HG02623 (cell line): ENCODE data around the gene LAMA3.

Source experiments
- ATAC-seq: cut with Tn5 transposase; IDR thresholded peaks from one replicate; pipeline ENCODE4 v1.9.1; 2021; ENCODE audit warnings: moderate library complexity; ENCODE audit not compliant: unreplicated experiment

The LAMA3 gene

DNA sequence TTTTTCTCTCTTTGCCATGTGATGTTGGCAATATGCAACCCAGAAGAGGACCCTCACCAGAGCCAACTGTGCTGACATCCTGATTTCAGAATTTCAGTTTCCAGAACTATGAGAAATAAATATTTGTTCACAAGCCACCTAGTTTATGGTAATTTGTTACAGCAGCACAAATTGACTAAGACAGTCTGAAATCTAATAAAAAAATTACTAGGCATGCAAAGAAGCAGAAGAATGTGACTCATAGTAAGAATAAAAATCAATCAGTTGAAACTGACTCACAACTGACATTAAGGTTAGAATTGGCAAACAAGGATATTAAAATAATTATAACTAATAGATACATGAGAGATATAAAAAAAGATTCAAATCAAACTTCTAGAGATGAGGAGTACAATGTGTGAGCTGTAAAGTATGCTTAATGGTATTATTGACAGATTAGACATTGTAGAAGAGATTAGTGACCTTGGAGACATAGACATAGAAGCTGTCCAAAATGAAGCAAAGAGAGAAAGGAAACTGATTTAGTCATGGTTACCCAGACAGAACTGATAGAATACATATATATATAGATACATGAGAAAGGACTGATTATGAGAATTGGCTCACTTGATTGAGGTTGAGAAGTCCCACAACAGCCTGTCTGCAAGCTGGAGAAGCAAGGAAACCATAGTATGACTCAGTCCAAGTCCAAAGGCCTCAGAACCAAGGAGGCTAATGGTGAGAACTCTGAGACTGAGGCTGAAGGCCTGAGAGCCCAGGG is 297.5 kb downstream of the LAMA3 start:
- peak; percentile 70 for ATAC-seq

DNA sequence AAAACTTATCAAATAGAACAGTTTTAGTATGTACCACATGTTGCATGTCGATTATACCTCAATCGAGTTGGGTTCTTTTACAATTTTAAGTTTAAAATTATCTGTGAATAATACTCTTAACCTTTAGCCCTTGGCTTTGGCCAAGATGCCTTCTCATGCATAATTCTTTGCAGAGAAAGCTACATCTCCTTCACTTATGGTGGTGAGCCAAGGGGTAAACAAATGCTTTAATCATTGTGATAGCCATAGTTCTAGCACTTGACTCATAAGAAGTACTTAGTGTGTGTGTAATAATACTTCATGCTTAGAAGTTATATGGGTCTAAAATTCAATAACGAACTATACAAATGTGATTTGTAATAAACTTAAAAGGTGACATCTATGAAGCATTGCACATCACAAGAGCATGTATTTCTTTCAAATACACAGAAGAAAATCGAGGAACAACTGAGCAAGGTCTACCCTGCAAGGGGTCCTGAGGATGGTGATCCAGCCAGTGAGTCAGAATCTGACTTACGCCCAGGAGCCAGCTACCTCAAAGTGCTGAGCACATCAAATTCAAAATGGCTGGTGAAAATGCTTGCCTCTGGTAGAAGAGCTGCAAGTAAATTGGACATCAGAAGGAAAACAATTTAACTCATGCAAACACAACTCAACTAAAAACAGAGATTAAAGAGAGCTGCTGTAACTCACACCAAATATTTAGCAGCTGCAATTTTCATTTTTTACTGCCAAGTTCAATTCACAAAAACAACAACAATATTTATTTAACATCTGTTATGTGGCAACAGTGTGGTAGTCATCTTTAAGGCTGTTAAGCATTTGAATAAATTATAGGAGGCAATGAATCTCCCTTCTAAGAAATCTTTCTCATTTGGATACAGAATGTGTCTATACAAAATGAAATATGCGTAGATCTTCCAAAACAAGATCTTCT is 301.5 kb downstream of the LAMA3 start:
- no peak for ATAC-seq

DNA sequence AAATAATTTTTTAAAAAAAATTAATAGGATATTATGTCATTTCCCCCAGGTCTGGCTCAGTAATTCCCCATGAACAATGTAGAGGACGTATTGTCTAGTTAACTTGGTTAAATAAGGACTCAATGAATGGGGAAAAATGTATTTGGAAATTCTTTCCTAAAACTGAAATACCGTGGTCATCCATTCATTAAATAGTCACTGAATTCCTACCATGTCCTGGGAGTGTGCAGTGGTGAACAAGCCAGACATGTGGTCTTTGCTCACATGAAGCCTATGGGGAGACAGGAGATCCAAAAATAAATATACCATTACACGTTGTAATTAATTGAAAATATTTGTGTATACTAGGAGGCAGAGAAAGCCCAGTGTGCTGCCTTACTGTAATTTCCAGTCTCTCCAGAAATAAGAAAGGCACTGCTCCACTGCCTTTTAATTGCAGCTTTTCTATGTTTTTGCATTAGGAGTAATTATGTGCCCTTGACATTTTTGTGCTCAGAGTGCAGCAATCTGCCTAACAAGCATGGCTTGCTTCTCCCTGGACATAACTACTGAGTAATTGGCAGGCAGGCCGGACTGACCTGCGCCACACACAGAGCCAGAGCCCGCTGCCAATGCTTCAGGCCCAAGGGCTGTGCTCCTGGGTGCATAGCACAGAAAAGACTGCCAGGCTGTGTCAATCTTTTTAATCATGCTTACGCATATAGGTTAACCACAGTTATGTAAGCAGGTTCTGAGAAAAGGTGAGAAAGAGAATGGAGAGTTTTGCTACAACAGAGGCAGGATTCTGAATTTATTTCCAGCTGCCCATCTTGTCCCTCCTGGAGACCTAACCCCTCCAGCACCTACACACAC is 303.1 kb downstream of the LAMA3 start:
- ATAC-seq: no peak

DNA sequence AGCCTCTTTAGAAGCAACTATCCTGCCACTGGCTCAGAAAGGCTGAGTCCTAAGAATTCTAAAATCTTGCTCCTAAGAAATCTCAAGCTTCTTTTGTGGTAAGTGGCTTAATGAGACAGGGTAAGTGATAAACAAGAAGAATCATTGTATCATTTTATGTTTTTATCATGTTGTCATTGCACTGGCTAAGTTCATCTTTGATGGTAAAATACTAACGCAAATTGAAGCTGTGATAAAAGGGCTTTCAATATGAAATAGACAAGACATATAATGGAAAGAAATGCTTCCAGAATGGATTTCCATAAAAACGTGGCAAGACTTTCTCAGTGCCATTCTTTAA is 303.7 kb downstream of the LAMA3 start:
- no peak for ATAC-seq

DNA sequence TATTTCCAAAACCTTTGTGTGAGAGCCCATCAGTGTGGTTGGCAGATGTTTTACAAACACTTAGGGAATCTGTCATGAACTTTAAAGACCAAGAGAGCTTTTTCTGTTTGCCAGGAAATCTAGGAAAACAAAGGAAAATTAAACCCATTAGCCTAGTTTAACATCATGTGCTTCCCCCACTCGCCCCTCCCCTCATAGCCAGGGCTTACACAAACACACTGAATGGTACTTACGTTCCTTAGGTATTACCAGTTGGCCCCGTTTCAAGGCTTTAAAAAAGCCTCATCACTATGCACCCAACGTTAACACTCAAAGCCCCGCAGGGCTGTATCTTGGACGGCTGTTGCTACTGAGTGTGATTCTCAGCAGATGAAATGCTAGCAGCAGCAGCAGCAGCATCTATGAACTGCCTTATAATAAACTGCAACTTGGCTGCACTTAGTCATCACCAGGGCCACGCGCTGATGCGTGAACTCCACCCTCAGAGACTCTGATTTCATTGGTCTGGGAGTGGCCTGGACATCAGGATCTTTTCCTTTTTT is 305.2 kb downstream of the LAMA3 start:
- no peak for ATAC-seq

DNA sequence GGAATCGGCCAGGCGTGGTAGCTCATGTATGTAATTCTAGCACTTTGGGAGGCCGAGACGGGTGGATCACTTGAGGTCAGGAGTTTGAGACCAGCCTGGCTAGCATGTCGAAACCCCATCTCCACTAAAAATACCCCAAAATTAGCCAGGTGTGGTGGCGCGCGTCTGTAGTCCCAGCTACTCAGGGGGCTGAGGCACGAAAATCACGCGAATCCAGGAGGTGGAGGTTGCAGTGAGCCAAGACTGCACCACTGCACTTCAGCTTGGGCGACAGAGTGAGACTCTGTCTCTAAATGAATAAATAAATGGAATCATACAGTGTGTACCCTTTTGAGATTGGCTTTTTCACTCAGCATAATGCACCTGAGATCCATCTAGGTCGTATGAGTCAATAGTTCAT is 305.9 kb downstream of the LAMA3 start:
- ATAC-seq: no peak

DNA sequence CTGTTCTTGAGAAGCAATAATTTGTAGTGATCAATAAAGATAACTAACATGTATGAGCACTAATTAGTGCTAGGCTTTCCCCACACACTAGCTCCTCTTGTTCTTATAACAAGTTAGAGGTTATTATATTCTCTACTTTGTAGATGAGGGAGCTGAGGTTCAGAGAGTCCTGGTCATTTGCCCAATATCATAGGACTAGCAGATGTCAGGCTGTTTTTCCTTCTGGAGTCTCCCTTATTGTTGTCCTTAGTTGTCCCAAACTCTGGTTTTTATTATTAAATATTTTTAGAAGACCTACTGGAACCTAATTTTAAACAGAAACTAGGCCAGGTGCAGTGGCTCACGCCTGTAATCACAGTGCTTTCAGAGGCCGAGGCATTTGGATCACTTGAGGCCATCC is 308.8 kb downstream of the LAMA3 start:
- ATAC-seq: no peak

DNA sequence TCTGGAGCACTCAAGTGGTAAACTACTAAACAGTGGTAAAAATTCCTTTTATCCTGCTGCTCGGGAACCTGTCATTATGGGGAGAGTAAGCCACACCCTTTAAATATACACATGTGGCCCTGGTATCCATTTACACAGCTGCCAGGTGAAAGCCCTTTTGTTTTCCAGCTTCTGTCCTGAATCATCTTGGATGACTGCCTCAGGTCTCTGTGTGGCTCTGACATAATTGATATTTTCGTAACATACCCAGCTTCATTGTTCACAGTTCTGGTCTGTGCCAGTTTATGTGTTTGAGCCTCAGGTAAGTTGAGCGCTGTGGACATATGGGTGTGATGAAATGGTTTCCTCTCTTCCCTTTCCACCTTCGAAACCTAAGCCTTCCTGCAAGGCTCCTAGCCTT is 309.6 kb downstream of the LAMA3 start:
- no peak for ATAC-seq

DNA sequence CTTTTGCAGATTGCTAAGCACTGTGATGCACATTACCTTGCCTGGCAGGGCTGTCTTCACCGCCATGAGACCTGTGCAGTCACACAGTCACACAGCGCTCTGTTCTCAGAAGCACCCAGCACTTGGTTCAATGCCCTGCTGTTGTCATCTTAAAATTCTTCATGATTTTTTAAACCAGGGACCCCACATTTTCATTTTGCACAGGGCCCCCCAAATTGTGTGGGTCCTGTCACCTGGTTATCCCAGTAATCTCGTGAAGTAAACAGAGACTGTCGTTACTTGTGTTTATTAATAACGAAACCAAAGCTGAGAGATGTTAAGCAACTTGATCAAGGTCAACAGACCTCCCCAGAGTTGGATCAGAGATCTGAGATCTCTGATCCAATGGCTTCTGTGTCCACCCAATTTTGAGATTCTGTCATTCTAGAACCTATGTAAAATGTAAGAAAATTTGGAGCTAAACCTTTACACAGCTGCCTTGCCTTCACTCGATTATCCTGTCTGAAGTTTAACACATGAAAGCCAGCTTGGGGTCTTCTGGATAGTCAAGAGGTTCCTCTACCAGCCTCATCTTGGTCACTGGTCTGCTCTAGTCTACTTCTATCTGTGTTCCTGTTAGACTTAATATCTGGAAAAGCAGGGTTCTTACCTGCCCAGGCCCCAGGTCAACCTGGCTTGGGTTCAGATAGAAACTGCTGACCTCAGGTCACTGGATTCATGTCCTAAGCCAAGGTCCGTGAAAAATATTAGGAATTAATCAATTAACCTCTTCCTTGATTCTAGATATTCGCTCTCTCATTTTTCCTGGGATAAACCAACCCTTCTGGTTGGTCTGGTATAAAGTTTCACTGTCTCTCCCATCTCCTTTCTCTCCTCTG is 311.6 kb downstream of the LAMA3 start:
- no peak for ATAC-seq

DNA sequence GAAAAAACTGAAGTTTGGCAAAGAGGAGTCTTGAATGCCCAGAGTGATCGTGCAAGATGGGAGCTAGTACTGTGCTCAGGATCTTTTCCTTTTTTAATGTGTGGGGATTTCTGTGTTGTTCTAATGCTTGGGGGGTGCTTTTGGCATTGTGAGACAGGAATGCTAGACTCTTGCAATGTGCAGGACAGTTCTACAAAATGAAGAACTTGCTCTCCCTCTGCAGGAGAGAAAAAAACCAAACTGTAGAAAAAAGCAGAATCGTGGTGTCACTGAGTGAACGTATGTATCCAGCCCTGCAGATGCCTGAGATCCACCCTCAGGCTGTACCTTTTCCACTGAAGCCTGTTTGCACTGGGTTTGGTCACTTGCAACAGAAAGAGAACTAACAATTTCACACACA is 313.2 kb downstream of the LAMA3 start:
- ATAC-seq: no peak

DNA sequence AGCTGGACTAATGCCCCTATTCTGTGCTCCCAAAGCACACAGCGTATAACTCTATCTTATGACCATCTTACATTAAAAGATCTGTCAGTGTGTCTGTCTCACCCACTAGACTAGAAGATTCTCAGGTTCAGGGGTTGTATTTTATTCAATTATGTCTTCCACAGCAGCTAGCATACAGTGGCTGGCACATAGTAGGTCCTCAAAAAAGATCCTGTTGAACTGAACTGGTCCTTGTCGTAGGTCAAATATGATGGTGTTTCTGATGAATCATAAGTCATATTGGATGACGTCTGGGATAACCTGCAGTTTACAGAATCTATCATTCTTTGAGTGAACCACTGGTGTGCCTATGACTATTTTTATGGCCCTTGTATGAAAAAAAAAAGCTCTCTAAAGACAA is 314.0 kb downstream of the LAMA3 start:
- no peak for ATAC-seq

DNA sequence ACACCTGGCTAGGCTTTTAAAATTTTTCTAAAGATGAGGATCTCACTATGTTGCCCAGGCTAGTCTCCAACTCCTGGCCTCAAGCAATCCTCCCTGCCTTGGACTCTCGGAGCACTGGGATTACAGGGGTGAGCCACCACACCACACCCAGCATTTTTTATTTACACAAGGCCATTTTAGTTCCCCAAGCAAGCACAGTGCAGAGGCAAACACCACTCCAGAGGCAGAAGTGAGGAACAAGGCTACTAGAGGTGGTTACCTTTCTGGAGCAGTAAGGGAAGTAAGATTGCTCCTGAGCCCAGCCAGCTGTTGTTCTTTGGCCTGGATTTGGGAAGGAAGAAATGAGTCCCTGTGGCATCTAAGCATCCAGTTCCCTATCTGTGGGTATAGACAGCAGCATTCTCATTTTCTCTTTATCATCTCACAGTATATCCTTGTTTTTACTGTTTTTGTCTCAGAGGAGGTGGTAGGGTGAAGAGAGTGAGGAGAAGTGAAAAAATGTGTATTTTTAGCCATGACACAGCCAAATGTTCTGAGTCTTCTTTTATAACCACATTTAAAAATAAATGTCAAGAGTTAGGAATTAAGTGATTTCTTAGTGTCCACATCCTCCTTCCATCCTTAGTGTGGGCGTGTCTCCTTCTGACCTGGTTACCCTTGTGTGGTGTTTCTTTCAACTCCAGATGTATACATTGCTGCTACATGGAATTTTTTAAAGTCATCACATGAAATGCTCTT is 314.8 kb downstream of the LAMA3 start:
- no peak for ATAC-seq
